NCI-H146 treated with DMSO at 0.1 percent for 48 hours (cell line): ENCODE data around the gene NLGN2.
"Not testable (repeated sequence)": the region's sequence is repeated elsewhere in the genome, so short reads cannot be mapped to it uniquely, and the experiment has no call there.

Source experiments
- DNase-seq: peaks from one replicate; lab custom pipeline; 2025; ENCODE audit not compliant: unreplicated experiment; lab: John Stamatoyannopoulos, UW

The NLGN2 gene

GRCh38 chr17:7407485-7408251 lies at the start of gene NLGN2:
TSS of gene NLGN2 (plus strand) at chr17:7407845. CDS start at chr17:7408256, 411 bp downstream.
- no peak for DNase-seq

GRCh38 chr17:7361906-7362305 lies 45.7 kb upstream of the NLGN2 start:
- DNase-seq = no peak

GRCh38 chr17:7363311-7363710 lies 44.3 kb upstream of the NLGN2 start:
- DNase-seq = no peak

GRCh38 chr17:7365963-7366362 lies 41.7 kb upstream of the NLGN2 start:
- DNase-seq = not testable (repeated sequence)

- no peak for DNase-seq
Measured at GRCh38 chr17:7367083-7367482, 40.6 kb upstream of the NLGN2 start.

- no peak for DNase-seq
Measured at GRCh38 chr17:7367918-7368598, 39.6 kb upstream of the NLGN2 start.

GRCh38 chr17:7368599-7368994 lies 39.0 kb upstream of the NLGN2 start:
- not testable (repeated sequence) for DNase-seq

- DNase-seq = no peak
Measured at GRCh38 chr17:7369825-7370224, 37.8 kb upstream of the NLGN2 start.

GRCh38 chr17:7370853-7371252 lies 36.8 kb upstream of the NLGN2 start:
- no peak for DNase-seq

- no peak for DNase-seq
Measured at GRCh38 chr17:7374353-7374752, 33.3 kb upstream of the NLGN2 start.

- no peak for DNase-seq
Measured at GRCh38 chr17:7379134-7379533, 28.5 kb upstream of the NLGN2 start.

- DNase-seq = peak; percentile 35
Measured at GRCh38 chr17:7380321-7380720, 27.3 kb upstream of the NLGN2 start.

GRCh38 chr17:7380855-7381683 lies 26.6 kb upstream of the NLGN2 start, which contains the start of gene TNK1:
TSS of gene TNK1 (plus strand) at chr17:7381089. CDS start at chr17:7382927, 1,838 bp downstream.
- DNase-seq = peak; percentile 14

- no peak for DNase-seq
Measured at GRCh38 chr17:7382901-7383300, 24.7 kb upstream of the NLGN2 start.

GRCh38 chr17:7383371-7383741 lies 24.3 kb upstream of the NLGN2 start:
- no peak for DNase-seq

GRCh38 chr17:7383742-7384488 lies 23.7 kb upstream of the NLGN2 start:
- peak; percentile 66 for DNase-seq

GRCh38 chr17:7384489-7385081 lies 23.1 kb upstream of the NLGN2 start:
- DNase-seq = no peak

- no peak for DNase-seq
Measured at GRCh38 chr17:7388856-7389255, 18.8 kb upstream of the NLGN2 start.

GRCh38 chr17:7389924-7390910 lies 17.4 kb upstream of the NLGN2 start:
- DNase-seq = no peak
